ENCODE measurements around the gene RAB27A.

DNA sequence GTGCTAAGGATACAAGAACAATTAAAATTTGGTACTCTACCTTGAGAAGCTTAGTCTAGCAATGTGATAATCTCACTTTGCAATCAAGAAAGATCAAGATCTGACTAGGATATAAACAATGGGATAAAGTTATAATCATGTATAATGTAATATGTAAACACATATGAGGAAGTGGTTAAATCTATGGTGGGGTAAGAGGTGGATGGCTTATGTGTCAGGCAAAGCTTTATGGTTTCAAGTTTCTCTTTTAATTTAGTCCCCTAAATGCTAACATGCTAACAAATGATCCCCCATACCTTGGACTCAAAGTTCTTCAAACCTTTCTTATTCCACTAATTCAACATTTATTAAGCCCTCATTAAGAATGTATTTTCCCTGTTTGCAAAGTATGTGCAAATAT is 95.4 kb downstream of the RAB27A start:
- no peak for TF ChIP-seq POLR2AphosphoS5 (IDR thresholded peaks at IDR 0.05)
- TF ChIP-seq, protein P1, sequence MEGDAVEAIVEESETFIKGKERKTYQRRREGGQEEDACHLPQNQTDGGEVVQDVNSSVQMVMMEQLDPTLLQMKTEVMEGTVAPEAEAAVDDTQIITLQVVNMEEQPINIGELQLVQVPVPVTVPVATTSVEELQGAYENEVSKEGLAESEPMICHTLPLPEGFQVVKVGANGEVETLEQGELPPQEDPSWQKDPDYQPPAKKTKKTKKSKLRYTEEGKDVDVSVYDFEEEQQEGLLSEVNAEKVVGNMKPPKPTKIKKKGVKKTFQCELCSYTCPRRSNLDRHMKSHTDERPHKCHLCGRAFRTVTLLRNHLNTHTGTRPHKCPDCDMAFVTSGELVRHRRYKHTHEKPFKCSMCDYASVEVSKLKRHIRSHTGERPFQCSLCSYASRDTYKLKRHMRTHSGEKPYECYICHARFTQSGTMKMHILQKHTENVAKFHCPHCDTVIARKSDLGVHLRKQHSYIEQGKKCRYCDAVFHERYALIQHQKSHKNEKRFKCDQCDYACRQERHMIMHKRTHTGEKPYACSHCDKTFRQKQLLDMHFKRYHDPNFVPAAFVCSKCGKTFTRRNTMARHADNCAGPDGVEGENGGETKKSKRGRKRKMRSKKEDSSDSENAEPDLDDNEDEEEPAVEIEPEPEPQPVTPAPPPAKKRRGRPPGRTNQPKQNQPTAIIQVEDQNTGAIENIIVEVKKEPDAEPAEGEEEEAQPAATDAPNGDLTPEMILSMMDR (IDR thresholded peaks at IDR 0.05) = no peak

Measured in gastroesophageal sphincter (tissue), 3 donors.